Neuronal stem cell (in vitro differentiated cells): ENCODE results near the gene CNST. TPM values are rescaled to one million over a fixed set of nuclear protein-coding genes. Genes with fewer than 3 reads are reported as not detected.

ENCODE experiments used
- small RNA-seq: library from polyadenylated mRNA; stranded (forward); fragments of <200 nt; extraction: miRNeasy Mini kit (QIAGEN cat#:217004); gene quantifications from one replicate; pipeline ENCODE3, GENCODE V24; 2013; ENCODE audit not compliant: insufficient read depth

The CNST gene

Small RNA genes lying within 50 kb of the gene (small RNA-seq; reads per million reads assigned to genes)
- not detected for gene AL356583.2
- gene AL591623.2 = not detected
